B cell (primary cell): ENCODE results near the gene AGAP1. TPM values are rescaled to one million over a fixed set of nuclear protein-coding genes. Genes with fewer than 3 reads are reported as not detected.

Experiments
- ATAC-seq: fragments of 200-7000 bp; cut with Tn5 transposase; one replicate; pipeline ENCODE4 v1.10.0; 2021; ENCODE audit warnings: low read depth, mild to moderate bottlenecking, moderate number of reproducible peaks, moderate library complexity
- CTCF ChIA-PET: fragments of 350-600 bp; sonication (Branson Sonifier 250); formaldehyde crosslinking; loops from one replicate; lab custom pipeline; 2021; ENCODE audit warnings: antibody characterized with exemption, inconsistent platforms; lab: Charles Lee
- POLR2A ChIA-PET: fragments of 350-600 bp; sonication (Branson Sonifier 250); formaldehyde crosslinking; loops from one replicate; lab custom pipeline; 2021; ENCODE audit warnings: antibody characterized with exemption; lab: Charles Lee
- DNase-seq: peaks from one replicate; pipeline ENCODE4 v3.0.0; 2013
- H2AFZ ChIP-seq: 2 replicates; pipeline ENCODE4 v1.6.1; 2012; ENCODE audit warnings: mild to moderate bottlenecking, low read depth, low read length; ENCODE audit not compliant: insufficient read depth, poor library complexity, severe bottlenecking
- H3K27ac ChIP-seq, 2 donors: 1 replicate in 1 of 2; 2 replicates in 1 of 2; pipeline ENCODE4 v1.5.1; 2012 to 2013; ENCODE audit warnings: low read length in 2 of 2, mild to moderate bottlenecking in 2 of 2, moderate library complexity in 1 of 2
- H3K27me3 ChIP-seq, 4 experiments: fragments of 200-600 bp in 1 of 4; sonication (generic) in 1 of 4; replicated peaks in 1 of 4; 1 replicate in 2 of 4; 2 replicates in 2 of 4; pipeline versions ENCODE4 v1.6.1 to v1.7.0; 2013 to 2016; ENCODE audit warnings: low read length in 3 of 4, mild to moderate bottlenecking in 2 of 4, mixed read lengths in 1 of 4, moderate library complexity in 1 of 4; ENCODE audit not compliant: insufficient read depth in 4 of 4, control insufficient read depth in 3 of 4; ENCODE audit errors: control extremely low read depth in 1 of 4
- H3K36me3 ChIP-seq, 2 experiments: replicated peaks in 1 of 2; 1 replicate in 1 of 2; 2 replicates in 1 of 2; pipeline versions ENCODE4 v1.6.1 to v1.7.1; 2013; ENCODE audit warnings: low read length in 1 of 2; ENCODE audit not compliant: insufficient read depth in 2 of 2, control insufficient read depth in 1 of 2; ENCODE audit errors: control extremely low read depth in 1 of 2, extremely low read depth in 1 of 2
- H3K4me1 ChIP-seq, 2 donors: fragments of 200-600 bp in 1 of 2; sonication (generic) in 1 of 2; 1 replicate in 1 of 2; 2 replicates in 1 of 2; pipeline versions ENCODE4 v1.5.1 to v1.6.1; 2013 to 2017; ENCODE audit warnings: low read length in 2 of 2; ENCODE audit not compliant: control insufficient read depth in 2 of 2, insufficient read depth in 2 of 2
- H3K4me2 ChIP-seq: replicated peaks from 2 replicates; pipeline ENCODE3; 2012; ENCODE audit warnings: mild to moderate bottlenecking, low read depth, low read length; ENCODE audit not compliant: poor library complexity, severe bottlenecking
- H3K4me3 ChIP-seq, 5 experiments: fragments of 200-600 bp in 1 of 5; sonication (generic) in 1 of 5; 1 replicate in 3 of 5; 2 replicates in 2 of 5; pipeline versions ENCODE4 v1.5.1 to v1.7.0; 2011 to 2016; ENCODE audit warnings: low read length in 4 of 5, mild to moderate bottlenecking in 4 of 5, low read depth in 2 of 5, control low read depth in 1 of 5, moderate library complexity in 1 of 5; ENCODE audit not compliant: insufficient read depth in 1 of 5; ENCODE audit errors: control extremely low read depth in 1 of 5, extremely low read depth in 1 of 5
- H3K79me2 ChIP-seq: fragments of 200-600 bp; sonication (generic); one replicate; pipeline ENCODE4 v1.6.0; 2016; ENCODE audit warnings: low read length; ENCODE audit not compliant: control insufficient read depth, insufficient read depth
- H3K9ac ChIP-seq: fragments of 200-600 bp; sonication (generic); 2 replicates; pipeline ENCODE4 v1.6.1; 2017; ENCODE audit warnings: mild to moderate bottlenecking, low read length, moderate library complexity
- H3K9me3 ChIP-seq, 3 donors: one replicate each; pipeline versions ENCODE4 v1.6.1 to v1.7.1; 2013; ENCODE audit warnings: low read length in 2 of 3; ENCODE audit not compliant: control insufficient read depth in 2 of 3, insufficient read depth in 1 of 3; ENCODE audit errors: control extremely low read depth in 1 of 3
- H4K20me1 ChIP-seq: 2 replicates; pipeline ENCODE4 v1.6.0; 2012; ENCODE audit warnings: mild to moderate bottlenecking, low read length; ENCODE audit not compliant: insufficient read depth, control insufficient read depth, poor library complexity, severe bottlenecking
- H3K27ac Mint-ChIP-seq: one replicate; pipeline ENCODE4 v1.8.0; 2021; ENCODE audit warnings: mixed read lengths
- H3K27me3 Mint-ChIP-seq: one replicate; pipeline ENCODE4 v1.8.0; 2021; ENCODE audit warnings: mixed read lengths
- H3K4me1 Mint-ChIP-seq: one replicate; pipeline ENCODE4 v1.8.0; 2021; ENCODE audit warnings: mixed read lengths
- H3K4me3 Mint-ChIP-seq: one replicate; pipeline ENCODE4 v1.8.0; 2021; ENCODE audit warnings: mixed read lengths
- H3K9me3 Mint-ChIP-seq: one replicate; pipeline ENCODE4 v1.8.0; 2022; ENCODE audit warnings: mixed read lengths; ENCODE audit not compliant: insufficient read depth
- EZH2 ChIP-seq: IDR thresholded peaks from 2 replicates; pipeline ENCODE4 v1.6.1; 2012; ENCODE audit warnings: borderline replicate concordance, low read depth, mild to moderate bottlenecking, moderate library complexity, low read length; ENCODE audit not compliant: insufficient read depth, poor library complexity, severe bottlenecking
- WGBS: methylation state at CpG from one replicate; pipeline ENCODE4 v1.1.5; 2013; ENCODE audit warnings: missing lambda C conversion rate; ENCODE audit not compliant: insufficient coverage; 5-methylcytosine and 5-hydroxymethylcytosine counted together
- intact Hi-C: fragments of 100-400 bp; cut with micrococcal nuclease; formaldehyde crosslinking; loops from one replicate; pipeline ENCODE4 v1.10.0; 2022
- polyA plus RNA-seq: library from polyadenylated mRNA; depleted of rRNA; stranded (reverse); fragments of >200 nt; gene quantifications from 2 replicates; pipeline ENCODE4 v1.2.3, GENCODE V29; 2012
- total RNA-seq, 2 donors: library from RNA; stranded (reverse); fragments of 120-200 nt in 1 of 2; gene quantifications; 1 replicate in 1 of 2; 2 replicates in 1 of 2; pipeline versions ENCODE4 v1.2.3 to v1.2.4, GENCODE V29; 2013 to 2022
- TF ChIP-seq, protein P1 (sequence below): fragments of 200-600 bp; IDR thresholded peaks from one replicate; pipeline ENCODE4 v1.8.0; 2022; ENCODE audit warnings: antibody characterized with exemption, mild to moderate bottlenecking

The AGAP1 gene
- total and polyA plus RNA-seq, 2 donors (not counting 1 experiment from before 2014, with no cell fraction given), result 0.01 TPM; not detected in 1

GRCh38 chr2:235936493-235936892 lies 442.6 kb downstream of the AGAP1 start:
- Histone ChIP-seq H3K36me3 (no peaks in the 10 kb centered on the region), H3K79me2 (no peaks in the 10 kb centered on the region), H2AFZ (no peak overlapping the region), H3K4me2 (no peak overlapping the region), H3K4me1 (no peaks in the 10 kb centered on the region), H3K27ac (no peak overlapping the region), H3K9ac (no peak overlapping the region), H3K27me3 (no peaks in the 10 kb centered on the region), H3K9me3 (peaks cover 0 to 23% (median 0%) of the 10 kb centered on the region in 3 donors), H4K20me1 (no peaks in the 10 kb centered on the region), H3K4me3 (no peak overlapping the region)
- H3K27ac Mint-ChIP-seq, result no peak overlapping the region
- no peaks in the 10 kb centered on the region for H3K4me1 Mint-ChIP-seq
- POLR2A ChIA-PET, result no interaction called here
- DNase-seq (no peak), ATAC-seq (no peak)
- no peak overlapping the region for H3K4me3 Mint-ChIP-seq
- intact Hi-C loops, result no loop called here
- TF ChIP-seq EZH2, result no peak
- TF ChIP-seq, protein P1, sequence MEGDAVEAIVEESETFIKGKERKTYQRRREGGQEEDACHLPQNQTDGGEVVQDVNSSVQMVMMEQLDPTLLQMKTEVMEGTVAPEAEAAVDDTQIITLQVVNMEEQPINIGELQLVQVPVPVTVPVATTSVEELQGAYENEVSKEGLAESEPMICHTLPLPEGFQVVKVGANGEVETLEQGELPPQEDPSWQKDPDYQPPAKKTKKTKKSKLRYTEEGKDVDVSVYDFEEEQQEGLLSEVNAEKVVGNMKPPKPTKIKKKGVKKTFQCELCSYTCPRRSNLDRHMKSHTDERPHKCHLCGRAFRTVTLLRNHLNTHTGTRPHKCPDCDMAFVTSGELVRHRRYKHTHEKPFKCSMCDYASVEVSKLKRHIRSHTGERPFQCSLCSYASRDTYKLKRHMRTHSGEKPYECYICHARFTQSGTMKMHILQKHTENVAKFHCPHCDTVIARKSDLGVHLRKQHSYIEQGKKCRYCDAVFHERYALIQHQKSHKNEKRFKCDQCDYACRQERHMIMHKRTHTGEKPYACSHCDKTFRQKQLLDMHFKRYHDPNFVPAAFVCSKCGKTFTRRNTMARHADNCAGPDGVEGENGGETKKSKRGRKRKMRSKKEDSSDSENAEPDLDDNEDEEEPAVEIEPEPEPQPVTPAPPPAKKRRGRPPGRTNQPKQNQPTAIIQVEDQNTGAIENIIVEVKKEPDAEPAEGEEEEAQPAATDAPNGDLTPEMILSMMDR, result no peak
- peaks cover 6% of the 10 kb centered on the region for H3K9me3 Mint-ChIP-seq
- no CpG with 5 or more reads among the region's 8 CpGs for WGBS
- CTCF ChIA-PET, result no interaction called here
- peaks cover under 1% of the 10 kb centered on the region for H3K27me3 Mint-ChIP-seq

DNA sequence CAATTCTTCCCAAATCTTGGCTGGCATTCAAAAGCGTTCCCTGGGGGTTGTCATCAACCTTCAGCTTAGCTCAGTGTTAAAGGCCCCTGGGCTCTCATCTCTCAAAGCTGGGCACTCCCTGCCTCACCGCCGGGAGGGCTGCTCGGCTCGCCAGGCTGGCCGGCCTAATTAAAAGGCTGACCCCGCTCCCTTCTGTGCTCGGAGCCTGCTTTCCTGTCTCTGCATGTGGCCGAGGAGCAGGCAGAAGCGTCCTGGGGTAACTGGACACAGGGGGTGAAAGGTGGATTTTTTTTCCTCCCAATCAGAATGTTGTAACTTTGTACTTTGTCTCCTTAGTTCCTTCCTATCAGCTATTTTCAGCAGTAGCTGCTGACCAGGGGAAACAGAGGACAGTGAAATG lies 443.2 kb downstream of the AGAP1 start:
- no peak for ATAC-seq
- no peak overlapping the region for H3K4me3 Mint-ChIP-seq
- Histone ChIP-seq H4K20me1 (no peaks in the 10 kb centered on the region), H3K27ac (no peak overlapping the region), H3K27me3 (no peaks in the 10 kb centered on the region), H3K4me3 (no peak overlapping the region), H3K36me3 (no peaks in the 10 kb centered on the region), H2AFZ (no peak overlapping the region), H3K9me3 (peaks cover 0 to 21% (median 0%) of the 10 kb centered on the region in 3 donors), H3K4me1 (no peaks in the 10 kb centered on the region), H3K4me2 (no peak overlapping the region), H3K79me2 (no peaks in the 10 kb centered on the region), H3K9ac (no peak overlapping the region)
- no peak overlapping the region for H3K27ac Mint-ChIP-seq
- H3K27me3 Mint-ChIP-seq, result peaks cover 5% of the 10 kb centered on the region
- CTCF ChIA-PET, result no interaction called here
- no peak for TF ChIP-seq EZH2
- TF ChIP-seq, protein P1, result no peak
- intact Hi-C loops, result no loop called here
- H3K4me1 Mint-ChIP-seq, result no peaks in the 10 kb centered on the region
- WGBS, result 94% methylated on average over 6 of the region's 10 CpGs
- POLR2A ChIA-PET, result no interaction called here
- no peak for DNase-seq
- peaks cover 6% of the 10 kb centered on the region for H3K9me3 Mint-ChIP-seq
